HCT116 (cell line): ENCODE results near the gene CD200. TPM values are rescaled to one million over a fixed set of nuclear protein-coding genes. Genes with fewer than 3 reads are reported as not detected.

Experiments used
- ATAC-seq: fragments of 200-7000 bp; cut with Tn5 transposase; 2 replicates; pipeline ENCODE4 v1.9.1; 2020; ENCODE audit warnings: mild to moderate bottlenecking, moderate library complexity
- BruUV-seq: library from RNA; stranded (reverse); fragments of 400-500 nt; replicated peaks from 2 replicates; lab custom pipeline; 2021; lab: Mats Ljungman, UMichigan
- CTCF ChIA-PET: fragments of 300-600 bp; sonication (Branson Sonifier 250); formaldehyde crosslinking; loops from one replicate; lab custom pipeline; 2021; ENCODE audit warnings: antibody characterized with exemption; lab: Charles Lee
- POLR2A ChIA-PET: fragments of 300-600, 350-600 bp; sonication (Branson Sonifier 250); formaldehyde crosslinking; loops from one replicate; lab custom pipeline; 2021; ENCODE audit warnings: antibody characterized with exemption; lab: Charles Lee
- RAD21 ChIA-PET, 2 experiments: fragments of 300-600 bp; sonication (Branson Sonifier 250); formaldehyde crosslinking; loops; one replicate each; lab custom pipeline; 2023; ENCODE audit warnings: low total read pairs in 2 of 2; ENCODE audit not compliant: uncharacterized antibody in 2 of 2, unreplicated experiment in 2 of 2, low non-redundant PET in 1 of 2; lab: Charles Lee
- DNase-seq: peaks from one replicate; pipeline ENCODE4 v3.0.0-alpha.2; 2010; ENCODE audit warnings: low read depth, low spot score
- H2AFZ ChIP-seq: fragments of 200-600 bp; shearing (Covaris generic), sonication (generic); 2 replicates; pipeline ENCODE4 v1.6.1; 2017; ENCODE audit warnings: low read depth, mixed run types, mixed read lengths, antibody characterized with exemption, low read length; ENCODE audit not compliant: poor library complexity, severe bottlenecking
- H3K27ac ChIP-seq: 2 replicates; pipeline ENCODE4 v1.5.1; 2012; ENCODE audit warnings: low read depth, low read length
- H3K27me3 ChIP-seq: fragments of 200-600 bp; sonication (generic); 2 replicates; pipeline ENCODE4 v1.6.1; 2016; ENCODE audit warnings: mixed run types, low read length, mixed read lengths; ENCODE audit not compliant: insufficient read depth
- H3K36me3 ChIP-seq, 2 experiments: fragments of 200-500 bp in 1 of 2; fragments of 200-600 bp in 1 of 2; sonication (Bioruptor generic) in 1 of 2; sonication (generic) in 1 of 2; 2 replicates each; pipeline versions ENCODE4 v1.5.1 to v1.6.1; 2014 to 2016; ENCODE audit warnings: low read length in 2 of 2, inconsistent platforms in 1 of 2, mixed read lengths in 1 of 2, mixed run types in 1 of 2; ENCODE audit not compliant: insufficient read depth in 2 of 2, control insufficient read depth in 1 of 2
- H3K4me1 ChIP-seq, 2 experiments: fragments of 200-600 bp in 1 of 2; sonication (generic) in 1 of 2; 2 replicates each; pipeline versions ENCODE4 v1.5.1 to v1.6.1; 2012 to 2017; ENCODE audit warnings: low read length in 2 of 2, inconsistent platforms in 1 of 2, mild to moderate bottlenecking in 1 of 2, mixed read lengths in 1 of 2, mixed run types in 1 of 2, moderate library complexity in 1 of 2; ENCODE audit not compliant: insufficient read depth in 2 of 2, control insufficient read depth in 1 of 2
- H3K4me2 ChIP-seq: fragments of 200-600 bp; sonication (generic); 2 replicates; pipeline ENCODE4 v1.6.1; 2017; ENCODE audit warnings: mixed run types, low read length, mixed read lengths
- H3K4me3 ChIP-seq, 2 experiments: fragments of 200-600 bp in 1 of 2; sonication (generic) in 1 of 2; replicated peaks in 1 of 2; 2 replicates each; pipeline ENCODE4 v1.5.1; 2011 to 2016; ENCODE audit warnings: low read length in 2 of 2, control low read depth in 1 of 2, low read depth in 1 of 2, mild to moderate bottlenecking in 1 of 2, mixed read lengths in 1 of 2, mixed run types in 1 of 2
- H3K79me2 ChIP-seq: fragments of 200-600 bp; sonication (generic); 2 replicates; pipeline ENCODE4 v1.6.1; 2017; ENCODE audit warnings: mild to moderate bottlenecking, mixed run types, low read length, moderate library complexity, mixed read lengths; ENCODE audit not compliant: insufficient read depth
- H3K9ac ChIP-seq: fragments of 200-600 bp; sonication (generic); 2 replicates; pipeline ENCODE4 v1.6.1; 2016; ENCODE audit warnings: low read length, mixed read lengths
- H3K9me2 ChIP-seq: fragments of 200-600 bp; sonication (generic), shearing (Covaris generic); 2 replicates; pipeline ENCODE4 v1.6.1; 2017; ENCODE audit warnings: mixed run types, mild to moderate bottlenecking, moderate library complexity; ENCODE audit not compliant: insufficient read depth
- H3K9me3 ChIP-seq, 2 experiments: fragments of 200-500 bp in 1 of 2; fragments of 200-600 bp in 1 of 2; sonication (Bioruptor generic) in 1 of 2; sonication (generic) in 1 of 2; 2 replicates each; pipeline ENCODE4 v1.6.1; 2014 to 2017; ENCODE audit warnings: low read length in 2 of 2, mixed read lengths in 2 of 2, inconsistent platforms in 1 of 2, low read depth in 1 of 2, mild to moderate bottlenecking in 1 of 2, mixed run types in 1 of 2, moderate library complexity in 1 of 2; ENCODE audit not compliant: control insufficient read depth in 1 of 2, insufficient read depth in 1 of 2
- H4K20me1 ChIP-seq: fragments of 200-600 bp; sonication (generic), shearing (Covaris generic); 2 replicates; pipeline ENCODE4 v1.6.1; 2017; ENCODE audit warnings: mixed run types, mild to moderate bottlenecking, moderate library complexity; ENCODE audit not compliant: insufficient read depth
- CEBPB ChIP-seq: IDR thresholded peaks from 2 replicates; pipeline ENCODE4 v1.6.1; 2012; ENCODE audit warnings: low read depth
- CTCF ChIP-seq, 3 experiments: fragments of 200-600 bp in 1 of 3; sonication (generic) in 1 of 3; IDR thresholded peaks in 2 of 3; conservative IDR thresholded peaks in 1 of 3; 2 replicates each; pipeline ENCODE4 v1.5.1; 2012 to 2017; ENCODE audit warnings: low read depth in 2 of 3, low read length in 2 of 3, antibody characterized with exemption in 1 of 3, borderline replicate concordance in 1 of 3, control low read depth in 1 of 3, mild to moderate bottlenecking in 1 of 3, mixed read lengths in 1 of 3, mixed run types in 1 of 3, moderate library complexity in 1 of 3; ENCODE audit not compliant: insufficient read depth in 1 of 3
- EZH2phosphoT487 ChIP-seq: fragments of 200-600 bp; IDR thresholded peaks from 2 replicates; pipeline ENCODE4 v1.6.1; 2018; ENCODE audit warnings: antibody characterized with exemption, borderline replicate concordance
- FOSL1 ChIP-seq: IDR thresholded peaks from 2 replicates; pipeline ENCODE4 v1.6.1; 2012; ENCODE audit warnings: low read depth
- POLR2A ChIP-seq: IDR thresholded peaks from 2 replicates; pipeline ENCODE4 v1.7.0; 2011; ENCODE audit warnings: borderline replicate concordance; ENCODE audit not compliant: insufficient read depth, insufficient read length; ENCODE audit errors: extremely low read depth
- SIN3A ChIP-seq: IDR thresholded peaks from 2 replicates; pipeline ENCODE4 v1.6.1; 2012; ENCODE audit warnings: low read depth
- SP1 ChIP-seq: IDR thresholded peaks from 2 replicates; pipeline ENCODE4 v1.6.1; 2012; ENCODE audit warnings: low read depth
- TCF7L2 ChIP-seq: IDR thresholded peaks from 2 replicates; pipeline ENCODE4 v1.7.0; 2011; ENCODE audit warnings: borderline replicate concordance, inconsistent platforms; ENCODE audit not compliant: insufficient read depth, insufficient read length; ENCODE audit errors: extremely low read depth
- ZBTB33 ChIP-seq: IDR thresholded peaks from 2 replicates; pipeline ENCODE4 v1.6.1; 2011; ENCODE audit warnings: mild to moderate bottlenecking, low read length, moderate library complexity; ENCODE audit not compliant: insufficient replicate concordance; ENCODE audit errors: extremely low read depth
- ZNF274 ChIP-seq: fragments of 200-500 bp; sonication (Bioruptor generic); IDR thresholded peaks from 2 replicates; pipeline ENCODE4 v1.6.1; 2014; ENCODE audit warnings: mild to moderate bottlenecking, low read depth, low read length, inconsistent platforms
- intact Hi-C: fragments of 100-400 bp; cut with micrococcal nuclease; formaldehyde crosslinking; loops from 2 replicates; pipeline ENCODE4 v1.10.0; 2022
- total RNA-seq: library from RNA; stranded (reverse); gene quantifications from one replicate; pipeline ENCODE4 v1.2.1, GENCODE V29; 2021; ENCODE audit not compliant: unreplicated experiment

CD200 gene
- total RNA-seq, 1 experiment from 2014 or later: not detected

- RAD21 ChIA-PET: no interaction called here
- ATAC-seq: peak; percentile 69
- Histone ChIP-seq H3K36me3 (no peaks in the 10 kb centered on the region), H4K20me1 (no peaks in the 10 kb centered on the region), H3K79me2 (no peaks in the 10 kb centered on the region), H3K9me2 (no peaks in the 10 kb centered on the region), H3K9me3 (peaks cover 6 to 7% of the 10 kb centered on the region in 2 experiments; a peak in 2 of 4 replicates), H3K27me3 (no peaks in the 10 kb centered on the region)
- TF ChIP-seq CEBPB (no peak), FOSL1 (no peak), EZH2phosphoT487 (no peak), ZNF274 (no peak), POLR2A (no peak), TCF7L2 (no peak), CTCF (IDR thresholded peaks at IDR 0.05 in 2 of 3, conservative IDR thresholded peaks at IDR 0.05 in 1 of 3; ENCODE audit: borderline replicate concordance in 1 of 3, insufficient read depth in 1 of 3, low read depth in 2 of 3, low read length in 2 of 3) (no peak), ZBTB33 (no peak), SIN3A (no peak), SP1 (no peak; the same call in 1 of the 2 replicates)
- TF ChIP-seq, all 23 proteins: peak for 0
- no peak for DNase-seq
- H3K9ac ChIP-seq: no peak overlapping the region
- H3K4me1 ChIP-seq: peaks cover 4 to 14% of the 10 kb centered on the region in 2 experiments; a peak in 2 of 4 replicates
- no TSS peak for BruUV-seq
- intact Hi-C loops: no loop called here
- H3K27ac ChIP-seq: no peak overlapping the region
- peak overlapping the region; percentile 37 for H3K4me2 ChIP-seq
- H3K4me3 ChIP-seq: peak overlapping the region in 1 of 2 experiments; percentile 9; a peak in 1 of 4 replicates
- ChIA-PET CTCF (no interaction called here), POLR2A (no interaction called here)
- peak overlapping the region; percentile 46 for H2AFZ ChIP-seq
Observed at GRCh38 chr3:112390783-112391641, 58.1 kb downstream of the CD200 start.
